CD14-positive monocyte (primary cell): ENCODE data around the gene AARS2. TPM values are rescaled to one million over a fixed set of nuclear protein-coding genes. Genes with fewer than 3 reads are reported as not detected.

Experiments used
- DNase-seq, 3 donors: peaks; one replicate each; pipeline ENCODE4 v3.0.0-alpha.2; 2011 to 2022
- H2AFZ ChIP-seq: 2 replicates; pipeline ENCODE4 v1.6.0; 2012; ENCODE audit warnings: mild to moderate bottlenecking, low read depth, low read length, inconsistent platforms; ENCODE audit not compliant: insufficient read depth, poor library complexity, severe bottlenecking
- H3K27ac ChIP-seq, 2 donors: 1 replicate in 1 of 2; 2 replicates in 1 of 2; pipeline ENCODE4 v1.5.1; 2012 to 2013; ENCODE audit warnings: low read length in 2 of 2, control low read depth in 1 of 2, inconsistent platforms in 1 of 2, low read depth in 1 of 2, mild to moderate bottlenecking in 1 of 2
- H3K27me3 ChIP-seq, 2 donors: one replicate each; pipeline versions ENCODE4 v1.6.0 to v1.6.1; 2011 to 2013; ENCODE audit warnings: low read length in 2 of 2; ENCODE audit not compliant: control insufficient read depth in 2 of 2, insufficient read depth in 2 of 2
- H3K36me3 ChIP-seq, 2 donors: replicated peaks in 1 of 2; 1 replicate in 1 of 2; 2 replicates in 1 of 2; pipeline versions ENCODE4 v1.5.1 to v1.6.1; 2012 to 2013; ENCODE audit warnings: low read length in 2 of 2, control low read depth in 1 of 2, inconsistent platforms in 1 of 2, mild to moderate bottlenecking in 1 of 2; ENCODE audit not compliant: insufficient read depth in 2 of 2, control insufficient read depth in 1 of 2
- H3K4me1 ChIP-seq, 2 donors: 1 replicate in 1 of 2; 2 replicates in 1 of 2; pipeline versions ENCODE4 v1.5.1 to v1.6.1; 2012 to 2013; ENCODE audit warnings: low read length in 2 of 2, control low read depth in 1 of 2, inconsistent platforms in 1 of 2, mild to moderate bottlenecking in 1 of 2, moderate library complexity in 1 of 2; ENCODE audit not compliant: insufficient read depth in 2 of 2, control insufficient read depth in 1 of 2
- H3K4me2 ChIP-seq: replicated peaks from 2 replicates; pipeline ENCODE3; 2012; ENCODE audit warnings: low read length, moderate library complexity, mild to moderate bottlenecking; ENCODE audit not compliant: poor library complexity, severe bottlenecking; ENCODE audit errors: extremely low read depth
- H3K4me3 ChIP-seq, 3 experiments: fragments of 200-600 bp in 1 of 3; sonication (generic) in 1 of 3; replicated peaks in 1 of 3; 1 replicate in 2 of 3; 2 replicates in 1 of 3; pipeline ENCODE4 v1.5.1; 2011 to 2013; ENCODE audit warnings: low read length in 3 of 3, mild to moderate bottlenecking in 3 of 3, control low read depth in 2 of 3, low read depth in 2 of 3, inconsistent platforms in 1 of 3, moderate library complexity in 1 of 3
- H3K79me2 ChIP-seq: 2 replicates; pipeline ENCODE4 v1.6.0; 2012; ENCODE audit warnings: mild to moderate bottlenecking, control low read depth, inconsistent platforms, low read length, moderate library complexity; ENCODE audit not compliant: insufficient read depth
- H3K9ac ChIP-seq: 2 replicates; pipeline ENCODE4 v1.6.0; 2017; ENCODE audit warnings: low read length, mild to moderate bottlenecking; ENCODE audit not compliant: insufficient read depth, poor library complexity, severe bottlenecking
- H3K9me3 ChIP-seq, 2 donors: replicated peaks in 1 of 2; 1 replicate in 1 of 2; 2 replicates in 1 of 2; pipeline versions ENCODE4 v1.5.1 to v1.6.1; 2012 to 2013; ENCODE audit warnings: low read length in 2 of 2, control low read depth in 1 of 2; ENCODE audit not compliant: control insufficient read depth in 1 of 2, insufficient read depth in 1 of 2
- H4K20me1 ChIP-seq: 2 replicates; pipeline ENCODE4 v1.6.0; 2012; ENCODE audit warnings: mild to moderate bottlenecking, low read length, control low read depth, moderate library complexity; ENCODE audit not compliant: insufficient read depth
- H3K27ac Mint-ChIP-seq, 7 donors: one replicate each; pipeline ENCODE4 v1.8.0; 2020; ENCODE audit warnings: mild to moderate bottlenecking in 7 of 7, mixed read lengths in 7 of 7, moderate library complexity in 6 of 7, inconsistent platforms in 2 of 7
- H3K27me3 Mint-ChIP-seq, 3 donors: one replicate each; pipeline ENCODE4 v1.8.0; 2021 to 2022; ENCODE audit warnings: low read depth in 3 of 3, mild to moderate bottlenecking in 3 of 3, mixed read lengths in 3 of 3, moderate library complexity in 3 of 3, inconsistent platforms in 1 of 3
- H3K36me3 Mint-ChIP-seq, 2 donors: one replicate each; pipeline ENCODE4 v1.8.0; 2020; ENCODE audit warnings: mixed read lengths in 2 of 2, inconsistent platforms in 1 of 2, mild to moderate bottlenecking in 1 of 2
- H3K4me1 Mint-ChIP-seq: one replicate; pipeline ENCODE4 v1.8.0; 2020; ENCODE audit warnings: mild to moderate bottlenecking, mixed read lengths
- H3K4me3 Mint-ChIP-seq, 2 donors: one replicate each; pipeline ENCODE4 v1.8.0; 2020; ENCODE audit warnings: mild to moderate bottlenecking in 2 of 2, mixed read lengths in 2 of 2, moderate library complexity in 1 of 2
- H3K9me3 Mint-ChIP-seq, 7 donors: one replicate each; pipeline ENCODE4 v1.8.0; 2020 to 2022; ENCODE audit warnings: mixed read lengths in 7 of 7, mild to moderate bottlenecking in 6 of 7, moderate library complexity in 6 of 7, inconsistent platforms in 2 of 7
- CTCF ChIP-seq: fragments of 200-600 bp; IDR thresholded peaks from one replicate; pipeline ENCODE4 v1.8.0; 2022; ENCODE audit warnings: antibody characterized with exemption, mild to moderate bottlenecking
- WGBS: methylation state at CpG from one replicate; pipeline ENCODE4 v1.1.5; 2013; ENCODE audit warnings: missing lambda C conversion rate; ENCODE audit not compliant: insufficient coverage; 5-methylcytosine and 5-hydroxymethylcytosine counted together
- intact Hi-C, 2 donors: fragments of 100-400 bp; cut with micrococcal nuclease; formaldehyde crosslinking; loops; one replicate each; pipeline versions ENCODE4 v1.15.0 to v1.15.1; 2023
- polyA plus RNA-seq, 3 donors: library from polyadenylated mRNA; depleted of rRNA in 1 of 3; unstranded in 2 of 3; stranded (reverse) in 1 of 3; fragments of 300-500 nt in 2 of 3; fragments of >200 nt in 1 of 3; fragmentation: Illumina TruSeq in 2 of 3; gene quantifications; 1 replicate in 2 of 3; 2 replicates in 1 of 3; pipeline ENCODE4 v1.2.3, GENCODE V29; 2012 to 2021

AARS2 gene
- polyA plus RNA-seq, 3 donors = 1.8 to 4.5 (median 3.2) TPM

- H3K4me2 ChIP-seq = peak within 1 kb of the TSS; percentile 86
- Mint-ChIP-seq H3K27me3 (peaks cover 5 to 16% (median 11%) of the 10 kb centered on the region in 3 donors), H3K4me3 (peak within 1 kb of the TSS; percentile 70 to 87), H3K36me3 (no peaks in the 10 kb centered on the region), H3K9me3 (peaks cover 0 to 4% (median 0%) of the 10 kb centered on the region in 7 donors), H3K4me1 (peaks cover 22% of the 10 kb centered on the region), H3K27ac (peak within 1 kb of the TSS in 1 of 7 donors; percentile 46)
- H3K9ac ChIP-seq = peak within 1 kb of the TSS; percentile 50
- peak within 1 kb of the TSS; percentile 23 to 72 (median 29) for H3K4me3 ChIP-seq
- intact Hi-C loops = no loop called here
- H3K9me3 ChIP-seq = no peaks in the 10 kb centered on the region
- H3K79me2 ChIP-seq = no peaks in the 10 kb centered on the region
- H3K27me3 ChIP-seq = peaks cover 0 to 7% of the 10 kb centered on the region in 2 donors
- H3K36me3 ChIP-seq = no peaks in the 10 kb centered on the region
- H3K4me1 ChIP-seq = peaks cover 13 to 16% of the 10 kb centered on the region in 2 donors
- peak within 1 kb of the TSS; percentile 92 for H2AFZ ChIP-seq
- WGBS = 2% methylated on average over 31 of the region's 31 CpGs
- TF ChIP-seq CTCF = no peak
- no peaks in the 10 kb centered on the region for H4K20me1 ChIP-seq
- DNase-seq = peak; percentile 11 to 18 (median 16)
- H3K27ac ChIP-seq = no peak within 1 kb of the TSS
These were observed 29.3 kb upstream of the AARS2 start, which contains the start of gene SPATS1 for GRCh38 chr6:44342489-44342888. TSS of gene SPATS1 (plus strand) at chr6:44342650. CDS start at chr6:44343096, 446 bp downstream.

- no peaks in the 10 kb centered on the region for H4K20me1 ChIP-seq
- Mint-ChIP-seq H3K4me1 (peaks cover 22% of the 10 kb centered on the region), H3K27me3 (peaks cover 5 to 16% (median 11%) of the 10 kb centered on the region in 3 donors), H3K4me3 (peak overlapping the region; percentile 70 to 87), H3K36me3 (no peaks in the 10 kb centered on the region), H3K27ac (no peak overlapping the region), H3K9me3 (peaks cover 0 to 3% (median 0%) of the 10 kb centered on the region in 7 donors)
- H3K27ac ChIP-seq = no peak overlapping the region
- intact Hi-C loops = no loop called here
- 4% methylated on average over 2 of the region's 6 CpGs for WGBS
- no peaks in the 10 kb centered on the region for H3K36me3 ChIP-seq
- H3K4me3 ChIP-seq = peak overlapping the region; percentile 23 to 72 (median 29)
- H3K4me2 ChIP-seq = peak overlapping the region; percentile 86
- H3K79me2 ChIP-seq = no peaks in the 10 kb centered on the region
- H2AFZ ChIP-seq = peak overlapping the region; percentile 92
- H3K9ac ChIP-seq = peak overlapping the region; percentile 50
- peaks cover 0 to 7% of the 10 kb centered on the region in 2 donors for H3K27me3 ChIP-seq
- TF ChIP-seq CTCF = no peak
- peak; percentile 18 to 25 (median 18) for DNase-seq
- H3K4me1 ChIP-seq = peaks cover 13 to 16% of the 10 kb centered on the region in 2 donors
- H3K9me3 ChIP-seq = no peaks in the 10 kb centered on the region
These were observed 28.9 kb upstream of the AARS2 start for GRCh38 chr6:44342052-44342451.
